HG03045 (cell line): ENCODE data around the gene SPON1.
"Not testable (repeated sequence)": the region's sequence is repeated elsewhere in the genome, so short reads cannot be mapped to it uniquely, and the experiment has no call there.

ENCODE experiments used
- ATAC-seq: cut with Tn5 transposase; IDR thresholded peaks from one replicate; pipeline ENCODE4 v1.9.1; 2021; ENCODE audit warnings: mild to moderate bottlenecking, moderate library complexity; ENCODE audit not compliant: unreplicated experiment

SPON1 gene

GRCh38 chr11:13962562-13963168 is at the start of gene SPON1:
SPON1 (plus strand) TSS chr11:13962723; CDS start chr11:13962905, 182 bp downstream.
- ATAC-seq, result no peak

DNA sequence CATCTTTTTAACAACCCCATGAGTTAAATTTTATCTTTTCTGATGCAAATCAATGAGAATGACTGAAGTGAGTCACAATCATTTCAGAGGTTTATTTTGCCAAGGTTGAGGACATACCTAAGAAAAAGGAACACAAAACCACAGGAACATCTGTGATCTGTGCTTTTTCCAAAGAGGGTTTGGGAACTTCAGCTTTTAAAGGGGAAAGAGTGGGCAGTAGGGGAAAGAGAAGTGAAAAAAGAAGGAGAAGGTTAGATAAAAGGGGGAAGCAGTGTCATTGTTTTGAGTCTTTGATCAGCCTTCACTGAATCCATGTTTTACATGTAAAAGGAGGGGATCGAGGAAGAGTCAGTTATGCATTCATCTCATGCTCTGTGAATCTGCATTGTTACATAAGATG is 45.3 kb upstream of the SPON1 start:
- ATAC-seq, result no peak

DNA sequence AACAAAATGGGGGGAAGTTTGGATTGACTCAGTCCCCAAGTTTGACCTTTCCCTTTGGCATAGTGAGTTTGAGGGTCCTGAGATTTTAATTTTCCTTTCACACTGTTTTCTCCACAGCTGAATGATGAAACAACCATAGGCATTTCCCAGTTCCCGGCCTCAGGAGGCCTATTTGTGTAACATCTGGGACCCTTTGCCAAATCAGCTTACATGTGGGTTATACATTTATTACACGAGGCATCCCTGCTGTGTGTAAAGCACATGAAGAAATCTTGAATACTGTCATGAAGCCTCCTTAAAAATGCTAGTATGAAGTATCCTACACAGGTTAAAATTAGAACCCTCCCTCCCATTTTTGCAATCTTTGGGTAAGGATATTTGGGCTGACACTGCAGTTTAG is 44.6 kb upstream of the SPON1 start:
- ATAC-seq, result no peak

DNA sequence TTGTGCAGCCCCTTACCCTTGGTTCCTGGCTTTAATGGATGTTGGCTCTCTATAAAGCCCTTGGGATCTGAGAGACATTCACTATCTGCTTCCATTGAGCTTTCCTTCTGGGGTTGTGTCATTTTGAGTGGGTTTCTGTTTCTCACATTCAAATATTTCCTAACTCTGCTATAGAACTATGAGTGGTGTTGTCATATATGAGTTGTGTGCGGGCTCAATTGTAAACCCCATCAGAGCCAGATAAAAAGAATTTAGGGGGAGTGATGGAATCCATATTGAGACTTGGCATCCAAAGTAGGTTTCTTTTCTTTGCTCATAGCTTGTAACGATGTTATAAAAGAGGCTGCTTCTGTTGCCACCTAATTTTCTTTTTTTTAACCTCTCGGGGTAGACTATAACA is 41.8 kb upstream of the SPON1 start:
- ATAC-seq, result no peak

GRCh38 chr11:13921545-13921944 is 41.0 kb upstream of the SPON1 start:
- ATAC-seq, result no peak

DNA sequence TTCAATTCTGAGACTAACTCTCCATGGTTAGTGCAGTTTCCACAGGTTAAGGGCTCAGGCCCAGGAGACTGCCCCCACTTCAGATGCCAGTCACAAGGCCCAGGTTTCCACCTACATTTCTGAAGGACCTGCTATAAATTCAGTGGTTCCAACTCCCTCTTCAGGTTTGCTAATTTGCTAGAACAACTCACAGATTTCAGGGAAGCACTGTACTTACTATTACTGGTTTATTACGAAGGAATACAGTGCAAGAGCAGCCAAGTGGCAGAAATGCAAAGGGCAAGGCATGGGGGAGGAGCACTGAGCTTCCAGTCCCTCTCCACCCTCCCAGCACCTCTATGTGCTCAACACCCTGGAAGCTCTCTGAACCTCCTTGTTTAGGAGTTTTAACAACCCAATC is 39.3 kb upstream of the SPON1 start:
- ATAC-seq, result no peak

GRCh38 chr11:13923716-13924650 is 38.5 kb upstream of the SPON1 start:
- no peak for ATAC-seq

GRCh38 chr11:13924801-13925327 is 37.7 kb upstream of the SPON1 start:
- no peak for ATAC-seq

GRCh38 chr11:13926366-13926765 is 36.2 kb upstream of the SPON1 start:
- ATAC-seq, result not testable (repeated sequence)

GRCh38 chr11:13926981-13927380 is 35.5 kb upstream of the SPON1 start:
- no peak for ATAC-seq

- ATAC-seq, result no peak
Measured at GRCh38 chr11:13927481-13927880, 35.0 kb upstream of the SPON1 start.

DNA sequence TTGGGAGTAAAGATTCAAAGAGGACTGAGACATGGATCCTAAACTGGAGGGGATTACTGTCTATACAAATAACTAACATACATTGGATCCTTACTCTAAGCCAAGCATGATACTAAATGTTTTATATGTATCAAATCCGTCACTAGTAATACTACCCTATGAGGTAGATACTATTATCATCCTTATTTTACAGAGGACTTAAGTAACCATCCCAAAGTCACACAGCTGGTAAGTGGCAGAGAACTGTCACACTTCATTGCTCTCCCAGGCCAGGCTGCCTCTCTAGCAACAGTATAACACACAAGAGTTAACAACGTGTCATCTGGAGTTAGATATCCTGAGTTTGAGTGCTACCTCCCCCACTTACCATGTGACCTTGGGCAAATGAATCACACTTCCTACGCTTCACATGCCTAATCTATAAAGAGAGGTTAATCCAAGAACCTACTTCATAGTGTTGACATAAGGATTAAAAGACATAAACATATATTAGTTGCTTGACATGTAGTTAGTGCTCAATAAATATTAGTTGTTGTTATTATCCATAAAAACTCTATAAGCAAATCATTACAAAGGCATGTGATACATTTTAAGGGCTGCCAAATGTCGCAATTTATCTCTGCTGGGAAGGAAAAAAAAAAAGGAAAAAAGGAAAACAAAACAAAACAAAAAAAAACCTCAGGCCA is 33.8 kb upstream of the SPON1 start:
- no peak for ATAC-seq

- no peak for ATAC-seq
Measured at GRCh38 chr11:13929395-13929891, 33.1 kb upstream of the SPON1 start.

- ATAC-seq, result no peak
Measured at GRCh38 chr11:13931356-13931755, 31.2 kb upstream of the SPON1 start.

DNA sequence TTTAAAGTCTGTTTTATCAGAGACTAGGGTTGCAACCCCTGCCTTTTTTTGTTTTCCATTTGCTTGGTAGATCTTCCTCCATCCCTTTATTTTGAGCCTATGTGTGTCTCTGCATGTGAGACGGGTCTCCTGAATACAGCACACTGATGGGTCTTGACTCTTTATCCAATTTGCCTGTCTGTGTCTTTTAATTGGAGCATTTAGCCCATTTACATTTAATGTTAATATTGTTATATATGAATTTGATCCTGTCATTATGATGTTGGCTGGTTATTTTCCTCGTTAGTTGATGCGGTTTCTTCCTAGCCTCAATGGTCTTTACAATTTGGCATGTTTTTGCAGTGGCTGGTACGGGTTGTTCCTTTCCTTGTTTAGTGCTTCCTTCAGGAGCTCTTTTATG is 25.4 kb upstream of the SPON1 start:
- ATAC-seq, result not testable (repeated sequence)

GRCh38 chr11:13938829-13939228 is 23.7 kb upstream of the SPON1 start:
- ATAC-seq, result not testable (repeated sequence)

DNA sequence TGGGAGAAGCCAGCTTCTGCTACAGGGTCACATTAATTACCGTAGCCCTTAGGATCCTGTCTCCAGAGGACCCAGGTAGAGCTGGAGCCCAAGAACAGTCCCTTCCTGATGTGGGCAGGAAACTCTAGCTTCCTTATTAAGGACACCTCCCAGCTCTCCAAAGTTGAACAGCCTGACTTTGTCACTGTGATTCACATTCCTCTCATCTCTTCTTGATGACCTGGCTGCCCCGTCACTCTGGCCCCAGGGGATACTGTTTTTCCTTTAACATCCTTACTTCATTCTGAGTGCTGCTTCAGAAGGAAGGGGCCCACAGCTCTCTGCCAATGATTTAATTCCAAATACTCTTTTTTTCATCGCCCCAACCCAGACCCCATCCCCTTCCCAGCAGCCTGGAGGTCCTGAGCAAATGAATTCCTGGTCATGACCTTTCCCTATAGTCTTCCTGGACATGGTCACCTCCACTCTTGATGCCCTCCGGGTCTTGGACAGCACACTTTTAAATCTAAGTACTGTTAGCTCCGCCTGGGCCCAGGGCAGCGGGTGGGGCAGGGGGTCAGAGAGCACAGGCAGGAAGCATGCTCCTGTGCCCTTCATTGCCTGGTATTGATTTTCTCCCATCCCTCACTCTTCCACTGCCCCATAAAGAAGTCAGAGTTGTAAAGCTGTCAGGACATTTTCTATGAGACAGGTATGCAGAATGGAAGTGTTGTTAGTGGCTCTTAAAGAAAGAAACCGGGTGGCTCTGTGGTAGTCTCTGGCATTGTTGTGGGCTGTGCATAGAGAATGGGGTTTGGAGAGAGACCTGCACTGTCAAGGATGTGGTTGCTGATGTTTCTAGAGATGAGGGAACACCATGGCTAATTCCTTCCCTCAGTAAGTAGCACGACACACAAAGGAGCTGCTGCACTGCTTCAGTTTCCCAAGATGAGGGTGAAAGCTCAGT is 22.3 kb upstream of the SPON1 start:
- no peak for ATAC-seq

- ATAC-seq, result no peak
Measured at GRCh38 chr11:13940907-13941256, 21.6 kb upstream of the SPON1 start.

GRCh38 chr11:13941775-13942174 is 20.7 kb upstream of the SPON1 start:
- ATAC-seq, result no peak

DNA sequence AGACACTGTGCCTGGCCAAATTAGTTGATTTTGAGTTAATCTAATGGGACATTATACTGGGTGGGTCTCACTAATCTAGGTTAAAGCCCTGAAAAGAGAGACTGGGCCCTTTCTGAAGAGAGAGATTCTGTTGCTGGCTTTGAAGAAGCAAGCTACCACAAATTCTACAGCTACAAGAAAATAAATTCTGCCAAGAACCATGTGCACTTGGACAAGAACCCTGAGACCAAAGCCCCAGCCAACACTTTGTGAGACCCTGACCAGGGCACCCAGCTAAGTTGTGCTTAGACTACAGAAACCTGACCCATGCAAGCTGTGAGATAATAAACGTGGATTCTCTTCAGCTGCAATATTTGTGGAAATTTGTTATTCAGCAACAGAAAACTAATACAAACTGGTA is 20.1 kb upstream of the SPON1 start:
- no peak for ATAC-seq
